Panc1 (cell line): ENCODE results near the gene GPC6.

Source experiments
- POLR2AphosphoS5 ChIP-seq: IDR thresholded peaks from 2 replicates; pipeline ENCODE4 v1.6.1; 2012; ENCODE audit warnings: mild to moderate bottlenecking, low read depth, low read length, moderate library complexity
- SIN3A ChIP-seq: IDR thresholded peaks from 2 replicates; pipeline ENCODE4 v1.6.1; 2012; ENCODE audit warnings: low read depth, mild to moderate bottlenecking, low read length, moderate library complexity, borderline replicate concordance; ENCODE audit not compliant: insufficient read depth
- TCF7L2 ChIP-seq: IDR thresholded peaks from 2 replicates; pipeline ENCODE4 v1.6.1; 2011; ENCODE audit warnings: mild to moderate bottlenecking, low read depth, low read length, inconsistent platforms
- TF ChIP-seq, protein P1 (sequence below), 2 experiments: IDR thresholded peaks; 2 replicates each; pipeline ENCODE4 v1.6.1; 2011 to 2012; ENCODE audit warnings: low read depth in 2 of 2, control low read depth in 1 of 2, low read length in 1 of 2, mild to moderate bottlenecking in 1 of 2, moderate library complexity in 1 of 2; ENCODE audit not compliant: insufficient read depth in 1 of 2
- TF ChIP-seq, protein P2 (sequence below): fragments of 450-650 bp; IDR thresholded peaks from 2 replicates; pipeline ENCODE4 v1.5.1; 2017; ENCODE audit warnings: mild to moderate bottlenecking

DNA sequence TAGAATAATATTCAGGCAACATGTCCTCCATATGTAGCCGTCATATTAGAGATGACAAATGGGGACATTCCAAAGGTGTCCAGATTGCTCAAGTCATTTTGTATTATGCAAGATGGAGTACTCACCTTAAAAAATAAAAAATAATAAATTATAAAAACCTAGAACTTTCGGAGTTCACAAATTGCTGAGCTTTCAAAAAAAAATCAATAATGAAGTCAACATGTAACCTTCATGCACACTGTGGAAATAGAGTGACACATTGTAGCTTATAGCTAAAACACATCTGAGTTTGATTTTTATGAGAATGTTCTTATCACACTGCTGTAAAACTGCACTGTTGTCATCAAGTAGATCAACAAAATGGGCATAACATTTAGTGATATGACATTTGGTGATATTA is 411.2 kb downstream of the GPC6 start:
- TF ChIP-seq, protein P1, sequence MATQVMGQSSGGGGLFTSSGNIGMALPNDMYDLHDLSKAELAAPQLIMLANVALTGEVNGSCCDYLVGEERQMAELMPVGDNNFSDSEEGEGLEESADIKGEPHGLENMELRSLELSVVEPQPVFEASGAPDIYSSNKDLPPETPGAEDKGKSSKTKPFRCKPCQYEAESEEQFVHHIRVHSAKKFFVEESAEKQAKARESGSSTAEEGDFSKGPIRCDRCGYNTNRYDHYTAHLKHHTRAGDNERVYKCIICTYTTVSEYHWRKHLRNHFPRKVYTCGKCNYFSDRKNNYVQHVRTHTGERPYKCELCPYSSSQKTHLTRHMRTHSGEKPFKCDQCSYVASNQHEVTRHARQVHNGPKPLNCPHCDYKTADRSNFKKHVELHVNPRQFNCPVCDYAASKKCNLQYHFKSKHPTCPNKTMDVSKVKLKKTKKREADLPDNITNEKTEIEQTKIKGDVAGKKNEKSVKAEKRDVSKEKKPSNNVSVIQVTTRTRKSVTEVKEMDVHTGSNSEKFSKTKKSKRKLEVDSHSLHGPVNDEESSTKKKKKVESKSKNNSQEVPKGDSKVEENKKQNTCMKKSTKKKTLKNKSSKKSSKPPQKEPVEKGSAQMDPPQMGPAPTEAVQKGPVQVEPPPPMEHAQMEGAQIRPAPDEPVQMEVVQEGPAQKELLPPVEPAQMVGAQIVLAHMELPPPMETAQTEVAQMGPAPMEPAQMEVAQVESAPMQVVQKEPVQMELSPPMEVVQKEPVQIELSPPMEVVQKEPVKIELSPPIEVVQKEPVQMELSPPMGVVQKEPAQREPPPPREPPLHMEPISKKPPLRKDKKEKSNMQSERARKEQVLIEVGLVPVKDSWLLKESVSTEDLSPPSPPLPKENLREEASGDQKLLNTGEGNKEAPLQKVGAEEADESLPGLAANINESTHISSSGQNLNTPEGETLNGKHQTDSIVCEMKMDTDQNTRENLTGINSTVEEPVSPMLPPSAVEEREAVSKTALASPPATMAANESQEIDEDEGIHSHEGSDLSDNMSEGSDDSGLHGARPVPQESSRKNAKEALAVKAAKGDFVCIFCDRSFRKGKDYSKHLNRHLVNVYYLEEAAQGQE (IDR thresholded peaks at IDR 0.05; ENCODE audit: insufficient read depth in 1 of 2, low read depth in 2 of 2, low read length in 1 of 2), result no peak
- TF ChIP-seq, protein P2, sequence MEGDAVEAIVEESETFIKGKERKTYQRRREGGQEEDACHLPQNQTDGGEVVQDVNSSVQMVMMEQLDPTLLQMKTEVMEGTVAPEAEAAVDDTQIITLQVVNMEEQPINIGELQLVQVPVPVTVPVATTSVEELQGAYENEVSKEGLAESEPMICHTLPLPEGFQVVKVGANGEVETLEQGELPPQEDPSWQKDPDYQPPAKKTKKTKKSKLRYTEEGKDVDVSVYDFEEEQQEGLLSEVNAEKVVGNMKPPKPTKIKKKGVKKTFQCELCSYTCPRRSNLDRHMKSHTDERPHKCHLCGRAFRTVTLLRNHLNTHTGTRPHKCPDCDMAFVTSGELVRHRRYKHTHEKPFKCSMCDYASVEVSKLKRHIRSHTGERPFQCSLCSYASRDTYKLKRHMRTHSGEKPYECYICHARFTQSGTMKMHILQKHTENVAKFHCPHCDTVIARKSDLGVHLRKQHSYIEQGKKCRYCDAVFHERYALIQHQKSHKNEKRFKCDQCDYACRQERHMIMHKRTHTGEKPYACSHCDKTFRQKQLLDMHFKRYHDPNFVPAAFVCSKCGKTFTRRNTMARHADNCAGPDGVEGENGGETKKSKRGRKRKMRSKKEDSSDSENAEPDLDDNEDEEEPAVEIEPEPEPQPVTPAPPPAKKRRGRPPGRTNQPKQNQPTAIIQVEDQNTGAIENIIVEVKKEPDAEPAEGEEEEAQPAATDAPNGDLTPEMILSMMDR, result no peak
- TF ChIP-seq SIN3A (no peak), POLR2AphosphoS5 (no peak), TCF7L2 (no peak)
